DOHH2 (cell line): ENCODE measurements around the gene LRRC7.

Experiments used
- H3F3A ChIP-seq: fragments of 200-600 bp; sonication (generic), shearing (Covaris generic); 2 replicates; pipeline ENCODE4 v1.6.0; 2016; ENCODE audit warnings: antibody characterized with exemption, mild to moderate bottlenecking; ENCODE audit not compliant: control insufficient read depth, insufficient read depth
- H3K27ac ChIP-seq: fragments of 200-600 bp; sonication (generic); 2 replicates; pipeline ENCODE4 v1.5.1; 2014; ENCODE audit warnings: low read depth, mild to moderate bottlenecking, low read length, moderate library complexity
- H3K27me3 ChIP-seq: fragments of 200-600 bp; sonication (generic); 2 replicates; pipeline ENCODE4 v1.6.1; 2014; ENCODE audit warnings: mild to moderate bottlenecking, low read length, mixed read lengths; ENCODE audit not compliant: control insufficient read depth
- H3K36me3 ChIP-seq: fragments of 200-600 bp; sonication (generic); 2 replicates; pipeline ENCODE4 v1.6.1; 2014; ENCODE audit warnings: mild to moderate bottlenecking, low read length, moderate library complexity, mixed read lengths; ENCODE audit not compliant: control insufficient read depth
- H3K4me1 ChIP-seq: fragments of 200-600 bp; sonication (generic); 2 replicates; pipeline ENCODE4 v1.6.1; 2014; ENCODE audit warnings: mild to moderate bottlenecking, low read length, mixed read lengths; ENCODE audit not compliant: control insufficient read depth
- H3K4me2 ChIP-seq: fragments of 200-600 bp; sonication (generic); 2 replicates; pipeline ENCODE4 v1.6.0; 2014; ENCODE audit warnings: mild to moderate bottlenecking, low read length, moderate library complexity
- H3K4me3 ChIP-seq: fragments of 200-600 bp; sonication (generic); 2 replicates; pipeline ENCODE4 v1.5.1; 2014; ENCODE audit warnings: mild to moderate bottlenecking, low read length, mixed read lengths
- H3K79me2 ChIP-seq: fragments of 200-600 bp; sonication (generic); 2 replicates; pipeline ENCODE4 v1.6.1; 2014; ENCODE audit warnings: mild to moderate bottlenecking, low read length, mixed read lengths; ENCODE audit not compliant: control insufficient read depth
- H3K9me2 ChIP-seq: fragments of 200-600 bp; sonication (generic); replicated peaks from 2 replicates; pipeline ENCODE4 v1.6.1; 2014; ENCODE audit warnings: mild to moderate bottlenecking, low read length, mixed read lengths; ENCODE audit not compliant: control insufficient read depth
- H3K9me3 ChIP-seq: fragments of 200-600 bp; sonication (generic); 2 replicates; pipeline ENCODE4 v1.6.1; 2014; ENCODE audit warnings: antibody characterized with exemption, low read length, mixed read lengths; ENCODE audit not compliant: control insufficient read depth, insufficient read depth
- H4K20me1 ChIP-seq: fragments of 200-600 bp; sonication (generic); 2 replicates; pipeline ENCODE4 v1.6.0; 2014; ENCODE audit warnings: low read depth, mild to moderate bottlenecking, antibody characterized with exemption, low read length, moderate library complexity; ENCODE audit not compliant: control insufficient read depth, insufficient read depth
- CTCF ChIP-seq: fragments of 200-600 bp; sonication (generic); IDR thresholded peaks from one replicate; pipeline ENCODE4 v1.5.1; 2014; ENCODE audit warnings: antibody characterized with exemption, mild to moderate bottlenecking, low read depth, low read length; ENCODE audit not compliant: poor library complexity, severe bottlenecking
- EZH2phosphoT487 ChIP-seq: fragments of 200-600 bp; sonication (generic); IDR thresholded peaks from 2 replicates; pipeline ENCODE4 v1.6.1; 2017; ENCODE audit warnings: borderline replicate concordance, mild to moderate bottlenecking, antibody characterized with exemption, low read length, moderate library complexity, mixed read lengths

The LRRC7 gene

GRCh38 chr1:69671363-69672010 is 103.8 kb downstream of the LRRC7 start:
- no peak for TF ChIP-seq EZH2phosphoT487
- no peak for TF ChIP-seq CTCF
- Histone ChIP-seq H3K4me2 (no peak overlapping the region), H3K27ac (no peak overlapping the region), H3K4me3 (no peak overlapping the region), H3F3A (no peaks in the 10 kb centered on the region), H3K9me3 (no peaks in the 10 kb centered on the region), H3K36me3 (no peaks in the 10 kb centered on the region), H3K79me2 (no peaks in the 10 kb centered on the region), H4K20me1 (no peaks in the 10 kb centered on the region), H3K4me1 (no peaks in the 10 kb centered on the region), H3K9me2 (no peaks in the 10 kb centered on the region), H3K27me3 (no peaks in the 10 kb centered on the region)

GRCh38 chr1:69673321-69673720 is 105.6 kb downstream of the LRRC7 start:
- no peaks in the 10 kb centered on the region for H3K79me2 ChIP-seq
- H3K27ac ChIP-seq: no peak overlapping the region
- H3K36me3 ChIP-seq: no peaks in the 10 kb centered on the region
- no peak overlapping the region for H3K4me3 ChIP-seq
- H3K27me3 ChIP-seq: no peaks in the 10 kb centered on the region
- no peaks in the 10 kb centered on the region for H3K4me1 ChIP-seq
- no peaks in the 10 kb centered on the region for H3F3A ChIP-seq
- no peaks in the 10 kb centered on the region for H3K9me3 ChIP-seq
- TF ChIP-seq EZH2phosphoT487 (no peak), CTCF (no peak)
- H3K9me2 ChIP-seq: no peaks in the 10 kb centered on the region
- no peaks in the 10 kb centered on the region for H4K20me1 ChIP-seq
- H3K4me2 ChIP-seq: no peak overlapping the region

GRCh38 chr1:69679965-69680364 is 112.2 kb downstream of the LRRC7 start:
- no peaks in the 10 kb centered on the region for H3K27me3 ChIP-seq
- no peaks in the 10 kb centered on the region for H3K9me2 ChIP-seq
- no peak overlapping the region for H3K4me2 ChIP-seq
- H3F3A ChIP-seq: no peaks in the 10 kb centered on the region
- H3K79me2 ChIP-seq: no peaks in the 10 kb centered on the region
- H3K4me3 ChIP-seq: no peak overlapping the region
- no peaks in the 10 kb centered on the region for H3K9me3 ChIP-seq
- no peak for TF ChIP-seq EZH2phosphoT487
- no peak for TF ChIP-seq CTCF
- H3K36me3 ChIP-seq: no peaks in the 10 kb centered on the region
- H3K27ac ChIP-seq: no peak overlapping the region
- H4K20me1 ChIP-seq: no peaks in the 10 kb centered on the region
- H3K4me1 ChIP-seq: no peaks in the 10 kb centered on the region
